Right lobe of liver (tissue), 4 donors: ENCODE data around the gene FSTL4.

Experiments
- CTCF ChIP-seq, 4 donors: fragments of 200-600 bp in 3 of 4; fragments of 450-650 bp in 1 of 4; IDR thresholded peaks; one replicate each; pipeline versions ENCODE4 v1.5.1 to v1.8.0; 2016 to 2022; ENCODE audit warnings: antibody characterized with exemption in 4 of 4, mild to moderate bottlenecking in 2 of 4
- POLR2A ChIP-seq: fragments of 450-650 bp; IDR thresholded peaks from one replicate; pipeline ENCODE4 v1.6.1; 2017; ENCODE audit warnings: antibody characterized with exemption, mild to moderate bottlenecking
- donor health status: DM: no; HTN: no; CAD: no.
- donor health status: DM: no; HTN: no; CAD: no.
- donor health status: DM: no; HTN: yes; CAD: no.

- TF ChIP-seq CTCF (IDR thresholded peaks at IDR 0.05) (no peak), POLR2A (no peak)
Measured at GRCh38 chr5:133599600-133599999, 12.7 kb downstream of the FSTL4 start.
